OCI-LY7 (cell line): ENCODE data around the gene SNCAIP. TPM values are rescaled to one million over a fixed set of nuclear protein-coding genes. Genes with fewer than 3 reads are reported as not detected.

ENCODE experiments used
- BruUV-seq: library from RNA; stranded (reverse); fragments of 400-500 nt; replicated peaks from 2 replicates; lab custom pipeline; 2021; lab: Mats Ljungman, UMichigan
- CTCF ChIA-PET: fragments of 300-600 bp; sonication (Branson Sonifier 250); formaldehyde crosslinking; loops from one replicate; lab custom pipeline; 2022; ENCODE audit warnings: antibody characterized with exemption; ENCODE audit not compliant: unreplicated experiment; lab: Charles Lee
- POLR2A ChIA-PET: fragments of 300-600 bp; sonication (Branson Sonifier 250); formaldehyde crosslinking; loops from one replicate; lab custom pipeline; 2022; ENCODE audit warnings: antibody characterized with exemption; lab: Charles Lee
- DNase-seq: peaks from one replicate; pipeline ENCODE4 v3.0.0-alpha.2; 2015; ENCODE audit warnings: low spot score
- H2AFZ ChIP-seq: fragments of 200-600 bp; sonication (generic), shearing (Covaris generic); 2 replicates; pipeline ENCODE4 v1.6.1; 2014; ENCODE audit warnings: mild to moderate bottlenecking, antibody characterized with exemption, low read length, moderate library complexity
- H3K27ac ChIP-seq: fragments of 200-600 bp; sonication (generic); 2 replicates; pipeline ENCODE4 v1.5.1; 2014; ENCODE audit warnings: mixed run types, low read depth, mild to moderate bottlenecking, moderate library complexity, low read length, inconsistent platforms; ENCODE audit not compliant: poor library complexity, severe bottlenecking
- H3K36me3 ChIP-seq: fragments of 200-600 bp; sonication (generic); 2 replicates; pipeline ENCODE4 v1.6.1; 2014; ENCODE audit warnings: mild to moderate bottlenecking, antibody characterized with exemption, low read length, moderate library complexity, mixed read lengths; ENCODE audit not compliant: insufficient read depth
- H3K4me1 ChIP-seq: fragments of 200-600 bp; sonication (generic); 2 replicates; pipeline ENCODE4 v1.5.1; 2014; ENCODE audit warnings: mild to moderate bottlenecking, low read length; ENCODE audit not compliant: insufficient read depth, poor library complexity, severe bottlenecking
- H3K4me2 ChIP-seq: fragments of 200-600 bp; sonication (generic); 2 replicates; pipeline ENCODE4 v1.6.1; 2014; ENCODE audit warnings: mild to moderate bottlenecking, low read length
- H3K4me3 ChIP-seq: fragments of 200-600 bp; sonication (generic); 2 replicates; pipeline ENCODE4 v1.5.1; 2014; ENCODE audit warnings: mild to moderate bottlenecking, low read depth, low read length; ENCODE audit not compliant: poor library complexity, severe bottlenecking
- H3K79me2 ChIP-seq: fragments of 200-600 bp; sonication (generic); 2 replicates; pipeline ENCODE4 v1.6.1; 2016; ENCODE audit warnings: low read depth, mild to moderate bottlenecking, low read length, moderate library complexity, mixed read lengths; ENCODE audit not compliant: insufficient read depth
- H3K9me2 ChIP-seq: fragments of 200-600 bp; sonication (generic); 2 replicates; pipeline ENCODE4 v1.6.1; 2016; ENCODE audit warnings: mild to moderate bottlenecking, low read length, mixed read lengths; ENCODE audit not compliant: insufficient read depth
- H3K9me3 ChIP-seq: fragments of 200-600 bp; sonication (generic); 2 replicates; pipeline ENCODE4 v1.6.1; 2014; ENCODE audit warnings: mild to moderate bottlenecking, mixed run types, low read length, mixed read lengths
- H4K20me1 ChIP-seq: fragments of 200-600 bp; sonication (generic); 2 replicates; pipeline ENCODE4 v1.6.1; 2014; ENCODE audit warnings: mild to moderate bottlenecking, antibody characterized with exemption, low read length, moderate library complexity, mixed read lengths; ENCODE audit not compliant: insufficient read depth
- EZH2phosphoT487 ChIP-seq: fragments of 200-600 bp; sonication (generic); IDR thresholded peaks from 2 replicates; pipeline ENCODE4 v1.6.1; 2018; ENCODE audit warnings: low read depth, borderline replicate concordance, mild to moderate bottlenecking, mixed run types, antibody characterized with exemption, low read length, moderate library complexity, mixed read lengths
- intact Hi-C: fragments of 100-400 bp; cut with micrococcal nuclease; formaldehyde crosslinking; loops from one replicate; pipeline ENCODE4 v1.10.0; 2022; ENCODE audit not compliant: unreplicated experiment
- total RNA-seq, 2 experiments: library from RNA; depleted of rRNA in 1 of 2; stranded (reverse); fragments of >200 nt in 1 of 2; shearing (Covaris generic) in 1 of 2; gene quantifications; 2 replicates each; pipeline ENCODE4 v1.2.3, GENCODE V29; 2014 to 2022
- TF ChIP-seq, protein P1 (sequence below): fragments of 200-600 bp; sonication (generic); conservative IDR thresholded peaks from 2 replicates; pipeline ENCODE4 v1.5.1; 2014; ENCODE audit warnings: mild to moderate bottlenecking, antibody characterized with exemption, low read length, moderate library complexity, mixed read lengths

Gene SNCAIP
- total RNA-seq, 2 experiments from 2014 or later = not detected

DNA sequence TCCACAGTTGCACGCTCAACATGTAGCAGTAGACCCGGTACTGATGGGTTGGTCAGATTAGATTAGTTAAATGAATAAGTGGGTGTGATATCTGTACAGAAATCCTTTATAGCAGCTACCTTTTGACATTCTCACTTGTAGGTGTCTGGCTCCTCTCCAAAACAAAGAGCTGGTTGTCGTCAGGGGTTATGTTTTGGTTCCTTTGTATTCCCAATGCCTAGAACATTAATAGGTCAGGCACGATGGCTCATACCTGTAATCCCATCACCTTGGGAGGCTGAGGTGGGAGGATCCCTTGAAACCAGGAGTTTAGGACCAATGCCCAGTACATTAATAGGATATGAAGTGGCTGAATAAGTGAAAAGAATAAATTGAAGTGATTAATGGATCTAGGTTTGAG, 182.1 kb downstream of the SNCAIP start:
- no peak for DNase-seq
- CTCF ChIA-PET = no interaction called here
- no peak for TF ChIP-seq EZH2phosphoT487
- TF ChIP-seq, protein P1, sequence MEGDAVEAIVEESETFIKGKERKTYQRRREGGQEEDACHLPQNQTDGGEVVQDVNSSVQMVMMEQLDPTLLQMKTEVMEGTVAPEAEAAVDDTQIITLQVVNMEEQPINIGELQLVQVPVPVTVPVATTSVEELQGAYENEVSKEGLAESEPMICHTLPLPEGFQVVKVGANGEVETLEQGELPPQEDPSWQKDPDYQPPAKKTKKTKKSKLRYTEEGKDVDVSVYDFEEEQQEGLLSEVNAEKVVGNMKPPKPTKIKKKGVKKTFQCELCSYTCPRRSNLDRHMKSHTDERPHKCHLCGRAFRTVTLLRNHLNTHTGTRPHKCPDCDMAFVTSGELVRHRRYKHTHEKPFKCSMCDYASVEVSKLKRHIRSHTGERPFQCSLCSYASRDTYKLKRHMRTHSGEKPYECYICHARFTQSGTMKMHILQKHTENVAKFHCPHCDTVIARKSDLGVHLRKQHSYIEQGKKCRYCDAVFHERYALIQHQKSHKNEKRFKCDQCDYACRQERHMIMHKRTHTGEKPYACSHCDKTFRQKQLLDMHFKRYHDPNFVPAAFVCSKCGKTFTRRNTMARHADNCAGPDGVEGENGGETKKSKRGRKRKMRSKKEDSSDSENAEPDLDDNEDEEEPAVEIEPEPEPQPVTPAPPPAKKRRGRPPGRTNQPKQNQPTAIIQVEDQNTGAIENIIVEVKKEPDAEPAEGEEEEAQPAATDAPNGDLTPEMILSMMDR = no peak
- BruUV-seq = no TSS peak
- POLR2A ChIA-PET = interaction anchor here (0.7 kb wide), 1 partner anchor 867 kb away, joined by 3 read pairs; no protein-coding TSS in a partner anchor
- Histone ChIP-seq H3K4me3 (no peak overlapping the region), H2AFZ (no peak overlapping the region), H3K79me2 (no peaks in the 10 kb centered on the region), H3K27ac (no peak overlapping the region), H3K4me2 (no peak overlapping the region), H3K36me3 (no peaks in the 10 kb centered on the region), H3K9me3 (no peaks in the 10 kb centered on the region), H4K20me1 (no peaks in the 10 kb centered on the region), H3K4me1 (no peaks in the 10 kb centered on the region), H3K9me2 (no peaks in the 10 kb centered on the region)
- intact Hi-C loops = no loop called here

DNA sequence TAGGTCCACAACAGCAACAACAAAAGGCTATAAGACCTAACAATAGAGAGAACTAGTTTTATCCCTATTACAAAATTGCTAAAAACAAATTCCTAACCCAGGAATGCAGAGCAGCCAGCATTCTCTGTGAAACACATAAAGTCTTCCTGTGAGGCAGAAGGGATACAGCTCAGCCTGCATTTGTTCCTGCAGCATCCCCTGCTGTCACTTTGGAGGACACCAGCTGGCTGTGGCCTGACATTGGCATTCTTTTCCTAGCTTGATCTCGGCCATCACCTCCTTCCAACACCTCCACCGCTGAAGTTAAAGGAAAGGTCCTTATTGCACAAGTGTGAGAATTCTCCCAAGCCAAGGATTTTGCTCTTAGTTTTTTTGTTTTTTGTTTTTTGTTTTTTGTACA, 186.1 kb downstream of the SNCAIP start:
- Histone ChIP-seq H2AFZ (no peak overlapping the region), H3K79me2 (no peaks in the 10 kb centered on the region), H3K9me2 (no peaks in the 10 kb centered on the region), H3K27ac (no peak overlapping the region), H4K20me1 (no peaks in the 10 kb centered on the region), H3K4me1 (no peaks in the 10 kb centered on the region), H3K36me3 (no peaks in the 10 kb centered on the region), H3K9me3 (no peaks in the 10 kb centered on the region), H3K4me2 (no peak overlapping the region), H3K4me3 (no peak overlapping the region)
- no peak for TF ChIP-seq EZH2phosphoT487
- TF ChIP-seq, protein P1 = no peak
- no peak for DNase-seq
- intact Hi-C loops = no loop called here
- CTCF ChIA-PET = no interaction called here
- POLR2A ChIA-PET = interaction anchor here (0.7 kb wide), 1 partner anchor 10 kb away, joined by 3 read pairs; no protein-coding TSS in a partner anchor
- BruUV-seq = no TSS peak

DNA sequence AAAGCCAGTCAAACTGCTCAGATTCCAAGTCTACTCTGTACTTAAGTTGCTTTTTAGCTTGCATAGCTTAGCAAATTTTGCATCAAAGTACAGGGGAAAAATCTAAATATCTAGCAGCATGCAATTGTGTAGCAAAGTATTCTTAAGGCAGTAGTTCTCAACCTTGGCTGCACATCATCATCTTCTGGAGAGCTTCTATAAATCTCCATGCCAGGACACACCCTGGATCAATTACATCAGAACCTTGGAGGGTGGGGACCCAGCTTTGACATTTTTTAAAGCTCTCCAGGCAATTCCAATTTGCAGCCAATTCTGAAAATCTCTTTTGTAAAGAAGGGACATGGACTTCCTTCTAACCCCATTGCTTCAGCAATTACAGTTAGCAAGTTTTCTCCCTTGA, 187.5 kb downstream of the SNCAIP start:
- no TSS peak for BruUV-seq
- H3K27ac ChIP-seq = no peak overlapping the region
- intact Hi-C loops = no loop called here
- ChIA-PET CTCF (no interaction called here), POLR2A (no interaction called here)
- H3K4me3 ChIP-seq = no peak overlapping the region
- H2AFZ ChIP-seq = no peak overlapping the region
- DNase-seq = no peak
- H4K20me1 ChIP-seq = no peaks in the 10 kb centered on the region
- no peaks in the 10 kb centered on the region for H3K9me3 ChIP-seq
- H3K9me2 ChIP-seq = no peaks in the 10 kb centered on the region
- no peaks in the 10 kb centered on the region for H3K79me2 ChIP-seq
- no peaks in the 10 kb centered on the region for H3K4me1 ChIP-seq
- H3K36me3 ChIP-seq = no peaks in the 10 kb centered on the region
- TF ChIP-seq EZH2phosphoT487 = no peak
- TF ChIP-seq, protein P1 = no peak
- no peak overlapping the region for H3K4me2 ChIP-seq
